Colon (tissue), 2 donors: ENCODE data around the gene CEACAM3.
"Not testable (repeated sequence)": the region's sequence is repeated elsewhere in the genome, so short reads cannot be mapped to it uniquely, and the experiment has no call there.

Experiments
- FAIRE-seq: peaks from 2 replicates; lab custom pipeline; 2012; peaks lifted over from hg19 to GRCh38; lab: Jason Lieb, UNC
- donor health status: control.
- donor health status: control.

CEACAM3 gene

DNA sequence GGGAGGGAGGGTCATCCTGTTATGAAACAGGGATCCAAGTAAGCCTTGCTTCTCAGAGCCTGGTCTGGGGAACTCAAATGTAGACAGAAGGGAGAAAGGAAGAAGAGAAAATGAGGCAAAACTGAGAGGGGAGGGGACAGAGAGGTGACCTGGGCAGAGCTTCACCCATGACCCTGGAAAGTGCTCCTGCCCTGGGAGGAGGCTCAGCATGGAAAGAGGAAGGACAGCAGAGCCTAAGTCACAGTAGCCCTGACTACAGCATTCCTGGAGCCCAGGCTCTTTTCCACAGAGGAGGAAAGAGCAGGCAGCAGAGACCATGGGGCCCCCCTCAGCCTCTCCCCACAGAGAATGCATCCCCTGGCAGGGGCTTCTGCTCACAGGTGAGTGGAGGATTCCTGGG lies at the start of gene CEACAM3:
TSS of gene CEACAM3 (plus strand) at position 226 of the 400 bp plus-strand sequence. CDS start at position 317, 91 bp downstream.
- no peak for FAIRE-seq

DNA sequence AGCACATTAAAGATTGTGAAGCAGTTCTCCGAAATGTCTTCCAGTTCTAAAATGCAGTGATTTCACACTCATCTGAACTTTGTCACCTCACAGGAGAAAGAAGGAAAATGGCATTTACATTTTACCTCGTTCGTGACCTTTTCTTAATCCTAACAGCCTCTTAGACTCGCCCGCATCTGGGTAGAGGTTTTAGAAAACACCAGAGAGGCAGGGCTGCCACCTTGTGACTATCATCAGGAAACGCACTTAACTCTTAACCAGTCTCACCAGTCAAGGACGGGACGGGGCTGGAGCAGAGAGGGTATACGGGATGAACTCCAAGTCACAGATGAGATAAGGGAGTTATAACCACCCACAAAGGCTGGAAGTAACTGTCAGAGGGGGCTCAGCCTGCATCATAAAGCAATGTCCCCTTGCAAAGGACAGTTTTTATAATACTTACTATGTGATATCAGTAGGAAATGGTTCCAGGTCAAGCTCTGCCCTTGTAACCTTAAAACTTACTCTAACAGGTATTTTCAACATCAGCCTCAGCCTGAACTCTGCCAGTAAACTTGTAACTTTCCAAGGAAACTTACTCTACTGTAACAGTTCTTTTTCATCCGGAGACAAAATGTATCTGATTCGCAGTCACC lies 49.7 kb upstream of the CEACAM3 start:
- no peak for FAIRE-seq

DNA sequence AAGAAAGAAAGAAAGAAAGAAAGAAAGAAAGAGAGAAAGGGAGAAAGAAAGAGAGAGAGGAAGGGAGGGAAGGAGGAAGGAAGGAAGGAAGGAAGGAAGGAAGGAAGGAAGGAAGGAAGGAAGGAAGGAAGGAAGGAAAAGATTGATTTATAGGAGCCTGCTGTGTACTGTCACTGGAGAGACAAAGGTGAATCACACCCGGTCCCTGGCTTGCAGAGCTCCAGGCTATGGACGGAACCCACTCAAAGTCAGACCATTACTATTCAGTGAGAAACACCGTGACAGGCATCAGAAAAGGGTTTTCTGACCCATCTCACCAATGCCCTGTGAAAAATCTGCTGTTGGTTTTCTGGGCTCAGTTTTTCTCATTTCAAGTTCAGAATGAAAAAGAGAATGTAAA lies 48.4 kb upstream of the CEACAM3 start:
- FAIRE-seq: no peak

- not testable (repeated sequence) for FAIRE-seq
These were observed 45.9 kb upstream of the CEACAM3 start for GRCh38 chr19:41750248-41751134.

GRCh38 chr19:41753159-41753558 lies 43.2 kb upstream of the CEACAM3 start:
- no peak for FAIRE-seq

GRCh38 chr19:41753936-41754529 lies 42.4 kb upstream of the CEACAM3 start:
- FAIRE-seq: no peak

- FAIRE-seq: no peak
These were observed 41.0 kb upstream of the CEACAM3 start, which contains the start of gene CEACAM6 for GRCh38 chr19:41755328-41755913. CEACAM6 (plus strand) TSS chr19:41755530; CDS start chr19:41755639, 109 bp downstream.

DNA sequence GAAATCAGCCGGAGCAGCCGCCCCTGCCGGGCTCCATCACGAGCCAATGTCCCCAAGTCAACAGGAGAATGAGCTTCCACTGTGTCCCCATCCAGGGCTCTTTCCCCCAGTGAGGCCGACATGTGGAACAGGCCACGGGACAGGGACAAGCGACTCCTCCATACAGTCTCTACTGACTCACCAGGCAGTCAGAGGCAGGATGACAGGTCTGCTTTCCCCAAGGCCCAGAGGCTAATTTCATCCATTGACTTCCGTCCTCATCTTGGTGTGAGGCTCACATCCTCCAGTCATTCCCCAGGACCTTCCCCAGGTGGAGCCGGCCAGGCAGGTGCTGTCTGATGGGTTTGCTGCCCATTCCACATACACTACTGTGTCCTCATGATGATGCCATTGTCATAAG lies 37.5 kb upstream of the CEACAM3 start:
- FAIRE-seq: no peak

DNA sequence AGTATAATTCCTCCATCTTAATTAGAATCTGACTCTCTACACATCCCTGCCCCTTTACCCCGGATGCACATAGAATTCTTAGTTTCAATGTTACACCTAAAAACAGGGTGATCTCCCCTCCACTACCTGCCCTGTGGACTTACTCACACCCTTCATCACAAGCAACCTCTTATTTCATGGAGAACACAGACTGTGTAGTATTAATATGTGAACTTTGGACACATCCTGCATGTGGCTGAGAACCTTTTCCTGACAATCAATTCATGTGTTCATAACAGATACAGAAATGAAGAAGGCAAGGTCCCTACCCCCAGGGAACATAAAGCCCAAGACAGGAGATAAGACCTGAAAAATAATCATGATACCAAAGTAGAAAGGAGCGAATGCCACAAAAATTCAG lies 29.3 kb upstream of the CEACAM3 start:
- no peak for FAIRE-seq

- not testable (repeated sequence) for FAIRE-seq
These were observed 28.3 kb upstream of the CEACAM3 start for GRCh38 chr19:41768105-41768504.

GRCh38 chr19:41769608-41770007 lies 26.8 kb upstream of the CEACAM3 start:
- peak; percentile 96 for FAIRE-seq

- FAIRE-seq: no peak
These were observed 25.0 kb upstream of the CEACAM3 start for GRCh38 chr19:41771410-41771809.

GRCh38 chr19:41774515-41774980 lies 21.8 kb upstream of the CEACAM3 start:
- FAIRE-seq: peak; percentile 96

DNA sequence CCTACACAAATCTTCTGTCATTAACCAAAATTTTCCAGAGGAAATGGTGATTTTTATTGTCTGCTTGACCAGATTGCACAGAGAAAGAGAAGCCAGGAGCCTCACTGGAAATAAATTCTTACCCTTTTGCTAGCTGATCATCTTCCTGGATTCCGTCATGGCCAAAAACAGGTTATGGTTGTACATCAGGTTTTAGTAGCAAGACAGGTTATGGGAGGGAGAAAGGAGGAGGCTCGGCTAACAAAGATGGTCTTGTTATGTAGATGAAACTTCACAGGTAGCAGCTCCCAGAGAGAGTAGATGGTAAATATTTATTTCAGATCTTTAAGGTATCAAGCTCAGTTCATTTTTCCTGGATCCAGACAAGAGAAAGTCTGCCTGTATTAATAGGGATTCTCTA lies 19.7 kb upstream of the CEACAM3 start:
- no peak for FAIRE-seq

DNA sequence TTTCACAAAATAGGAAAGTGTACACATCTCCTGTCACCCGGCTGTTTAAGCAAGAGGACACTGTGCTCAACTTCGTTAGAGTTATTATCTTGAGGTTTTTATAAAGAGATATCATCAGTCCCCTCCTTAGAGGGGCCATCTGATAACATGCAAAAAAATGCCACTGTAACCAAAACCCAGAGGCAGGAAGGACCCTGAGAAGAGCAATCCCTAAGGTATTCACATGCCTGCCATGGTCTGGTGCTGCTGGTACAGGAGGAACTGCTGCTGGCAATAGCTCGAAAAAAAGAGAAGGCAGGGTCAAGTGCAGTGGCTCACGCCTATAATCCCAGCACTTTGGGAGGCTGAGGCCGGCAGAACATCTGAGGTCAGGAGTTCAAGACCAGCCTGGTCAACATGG lies 12.8 kb upstream of the CEACAM3 start:
- no peak for FAIRE-seq

DNA sequence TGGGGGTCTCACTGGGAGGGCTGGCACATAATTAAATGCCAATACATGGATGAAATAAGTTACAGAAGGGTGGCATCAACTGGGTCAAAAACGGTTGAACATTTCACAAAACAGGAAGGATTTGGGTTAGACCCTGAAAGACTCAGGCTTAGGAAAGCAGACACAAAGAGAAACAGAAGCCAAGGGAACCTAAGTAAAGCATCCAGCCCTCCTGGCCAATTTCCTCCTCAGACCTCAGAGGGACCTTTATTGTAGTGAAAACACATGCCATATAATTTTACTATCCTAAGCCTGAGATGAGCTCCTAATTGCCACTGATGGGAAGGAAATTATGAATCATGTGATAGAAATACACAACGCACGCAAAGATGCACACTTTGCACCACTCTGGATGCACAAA lies 12.1 kb upstream of the CEACAM3 start:
- no peak for FAIRE-seq

DNA sequence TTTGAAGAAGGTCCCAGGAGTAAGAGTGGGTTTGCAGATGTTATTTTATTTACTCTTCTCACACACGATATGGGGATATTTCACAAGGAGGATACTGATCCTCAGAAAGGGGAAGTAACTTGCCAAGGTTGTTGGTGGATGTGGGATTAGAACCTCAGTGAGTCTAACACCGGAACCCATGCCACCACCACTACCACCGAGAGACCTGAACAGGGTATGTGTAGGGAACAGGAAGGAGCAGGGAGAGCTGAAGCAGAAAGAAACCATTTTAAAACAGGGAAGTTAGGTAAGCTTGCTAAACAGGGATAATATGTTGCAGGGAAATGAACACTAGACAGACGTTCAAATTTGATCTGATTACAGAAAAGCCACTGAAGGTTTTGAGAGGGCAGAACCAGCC lies 11.6 kb upstream of the CEACAM3 start:
- no peak for FAIRE-seq

GRCh38 chr19:41785653-41786052 lies 10.7 kb upstream of the CEACAM3 start:
- FAIRE-seq: peak; percentile 41

GRCh38 chr19:41787055-41787454 lies 9.3 kb upstream of the CEACAM3 start:
- no peak for FAIRE-seq

- peak; percentile 18 for FAIRE-seq
These were observed 7.9 kb upstream of the CEACAM3 start for GRCh38 chr19:41788518-41788917.

- not testable (repeated sequence) for FAIRE-seq
These were observed 7.3 kb upstream of the CEACAM3 start for GRCh38 chr19:41789053-41789452.
